IPS-15b (cell line): Measurements from ENCODE around the gene WWP2.
"Not testable (repeated sequence)": the region's sequence is repeated elsewhere in the genome, so short reads cannot be mapped to it uniquely, and the experiment has no call there.

Experiments used
- H3K27me3 ChIP-seq: one replicate; pipeline ENCODE4 v1.6.1; 2013; ENCODE audit warnings: low read length; ENCODE audit not compliant: control insufficient read depth, insufficient read depth
- H3K36me3 ChIP-seq: one replicate; pipeline ENCODE4 v1.6.1; 2013; ENCODE audit warnings: low read length; ENCODE audit not compliant: control insufficient read depth, insufficient read depth
- H3K4me1 ChIP-seq: one replicate; pipeline ENCODE4 v1.6.1; 2013; ENCODE audit warnings: mild to moderate bottlenecking, low read length; ENCODE audit not compliant: control insufficient read depth, insufficient read depth
- H3K4me3 ChIP-seq: one replicate; pipeline ENCODE4 v1.5.1; 2013; ENCODE audit warnings: low read depth, low read length
- H3K9ac ChIP-seq: one replicate; pipeline ENCODE4 v1.6.1; 2013; ENCODE audit warnings: low read depth, mild to moderate bottlenecking, low read length
- H3K9me3 ChIP-seq: one replicate; pipeline ENCODE4 v1.6.1; 2013; ENCODE audit warnings: mild to moderate bottlenecking, low read length; ENCODE audit not compliant: control insufficient read depth, insufficient read depth

WWP2 gene

DNA sequence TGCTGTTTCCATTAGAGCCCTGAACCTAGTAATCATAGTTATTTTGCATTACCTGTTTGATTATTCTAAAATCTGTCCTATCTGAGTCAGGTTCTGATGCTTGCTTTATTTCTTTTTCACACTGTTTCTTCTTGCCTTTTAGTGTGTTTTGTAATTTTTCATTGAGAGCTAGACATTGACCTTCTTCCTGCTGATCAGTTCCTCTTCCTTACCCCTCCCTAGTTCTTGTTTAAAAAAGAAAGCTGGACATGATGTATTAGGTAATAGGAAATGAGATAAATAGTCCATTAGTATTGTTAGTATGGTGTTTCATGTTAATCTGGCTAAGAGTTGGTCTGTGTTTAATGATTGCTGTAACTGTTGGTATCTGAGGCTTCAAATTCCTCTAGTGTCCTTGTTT, 13.4 kb downstream of the WWP2 start:
- Histone ChIP-seq H3K4me1 (peaks cover 5% of the 10 kb centered on the region), H3K9ac (no peak overlapping the region), H3K27me3 (no peaks in the 10 kb centered on the region), H3K9me3 (no peaks in the 10 kb centered on the region), H3K36me3 (no peaks in the 10 kb centered on the region), H3K4me3 (no peak overlapping the region)

DNA sequence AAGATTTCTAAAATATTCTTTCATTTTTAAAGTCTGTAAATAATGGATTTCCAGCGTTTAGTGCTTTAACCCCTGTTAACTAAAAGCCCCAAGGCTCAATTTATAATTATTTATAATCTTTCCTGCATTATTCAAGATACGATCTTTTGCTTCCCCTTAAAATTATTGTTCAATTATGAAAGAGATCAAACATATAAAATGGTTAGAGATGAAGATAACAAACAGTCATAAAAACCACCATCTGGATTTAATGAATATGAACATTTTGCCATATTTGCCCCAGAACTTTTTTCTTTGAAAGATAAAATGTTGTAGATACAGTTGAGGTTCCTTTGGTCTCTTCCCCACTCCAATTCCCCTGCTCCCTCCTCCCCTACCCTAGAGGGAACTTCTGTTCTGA, 17.6 kb downstream of the WWP2 start:
- no peak overlapping the region for H3K9ac ChIP-seq
- H3K4me3 ChIP-seq: no peak overlapping the region
- H3K36me3 ChIP-seq: no peaks in the 10 kb centered on the region

DNA sequence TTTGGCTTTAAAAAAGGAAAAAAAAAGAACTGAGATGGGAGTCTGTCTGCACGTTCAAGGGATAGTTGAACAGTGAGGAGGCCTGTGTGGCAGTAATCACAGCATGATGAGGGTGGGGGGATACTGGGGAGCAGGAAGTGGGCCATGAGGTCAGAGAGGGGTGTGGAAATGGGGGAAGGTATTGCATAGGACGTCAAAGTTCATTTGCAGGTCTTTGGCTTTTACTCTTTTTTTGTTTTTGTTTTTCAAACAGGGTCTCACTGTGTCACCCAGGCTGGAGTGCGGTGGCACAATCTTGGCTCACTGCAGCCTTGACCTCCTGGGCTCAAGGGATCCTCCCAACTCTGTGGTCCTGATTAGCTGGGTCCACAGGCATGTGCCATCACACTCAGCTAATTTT, 19.0 kb downstream of the WWP2 start:
- Histone ChIP-seq H3K36me3 (no peaks in the 10 kb centered on the region), H3K4me1 (no peaks in the 10 kb centered on the region), H3K9ac (no peak overlapping the region), H3K9me3 (no peaks in the 10 kb centered on the region), H3K27me3 (no peaks in the 10 kb centered on the region), H3K4me3 (no peak overlapping the region)

More for the DNA sequence above, 17.6 kb downstream of the WWP2 start:
- Histone ChIP-seq H3K4me1 (no peaks in the 10 kb centered on the region), H3K27me3 (no peaks in the 10 kb centered on the region), H3K9me3 (no peaks in the 10 kb centered on the region)

DNA sequence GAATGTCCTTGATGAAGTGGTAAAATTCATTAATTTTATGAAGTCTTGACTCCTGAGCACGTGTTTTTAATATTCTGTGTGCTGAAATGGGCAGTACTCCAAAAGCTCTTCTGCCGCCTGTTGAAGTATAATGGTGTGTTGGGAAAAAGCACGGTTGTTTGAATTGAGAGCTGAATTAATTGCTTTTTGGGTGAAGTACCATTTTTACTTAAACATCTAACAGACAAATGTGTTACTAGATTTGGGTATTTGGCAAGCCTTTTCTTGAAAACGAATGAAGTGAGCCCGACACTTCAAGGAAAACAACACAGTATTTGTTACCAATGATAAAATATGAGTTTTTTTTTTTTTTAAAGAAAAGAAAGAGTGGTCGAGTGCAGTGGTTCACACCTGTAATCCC, 22.5 kb downstream of the WWP2 start:
- Histone ChIP-seq H3K36me3 (no peaks in the 10 kb centered on the region), H3K4me3 (no peak overlapping the region), H3K27me3 (no peaks in the 10 kb centered on the region), H3K9ac (no peak overlapping the region), H3K9me3 (no peaks in the 10 kb centered on the region), H3K4me1 (no peaks in the 10 kb centered on the region)

DNA sequence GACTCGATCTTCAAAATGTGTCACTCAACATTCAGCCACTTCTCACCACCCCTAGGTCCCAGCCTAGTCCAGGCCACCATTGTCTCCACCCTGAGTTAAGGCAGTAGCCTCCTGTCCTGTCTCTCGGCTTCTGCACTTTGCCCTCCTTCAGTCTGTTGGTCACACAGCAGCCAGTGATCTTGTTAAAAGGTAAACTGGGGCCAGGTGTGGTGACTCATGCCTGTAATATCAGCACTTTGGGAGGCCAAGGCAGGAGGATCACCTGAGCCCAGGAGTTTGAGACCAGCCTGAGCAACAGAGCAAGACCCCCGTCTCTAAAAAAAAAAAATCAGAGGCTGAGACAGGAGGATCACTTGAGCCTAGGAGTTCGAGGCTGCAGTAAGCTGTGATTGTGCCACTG, 25.8 kb downstream of the WWP2 start:
- Histone ChIP-seq H3K9ac (no peak overlapping the region), H3K27me3 (no peaks in the 10 kb centered on the region), H3K36me3 (no peaks in the 10 kb centered on the region), H3K4me3 (no peak overlapping the region), H3K4me1 (no peaks in the 10 kb centered on the region), H3K9me3 (no peaks in the 10 kb centered on the region)

DNA sequence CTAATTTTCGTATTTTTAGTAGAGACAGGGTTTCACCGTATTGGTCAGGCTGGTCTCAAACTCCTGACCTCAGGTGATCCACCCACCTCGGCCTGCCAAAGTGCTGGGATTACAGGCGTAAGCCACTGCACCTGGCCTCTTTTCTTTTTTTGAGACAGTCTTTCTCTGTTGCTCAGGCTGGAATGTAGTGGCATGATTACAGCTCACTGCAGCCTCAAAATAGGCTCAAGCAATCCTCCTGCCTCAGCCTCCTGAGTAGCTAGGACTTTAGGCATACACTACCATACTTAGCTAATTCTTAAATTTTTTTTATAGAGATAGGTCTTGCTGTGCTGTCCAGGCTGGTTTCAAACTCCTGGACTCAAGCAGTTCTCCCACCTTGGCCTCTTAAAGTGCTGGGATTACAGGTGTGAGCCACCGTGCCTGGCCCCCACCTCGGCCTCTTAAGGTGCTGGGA, 29.3 kb downstream of the WWP2 start:
- not testable (repeated sequence) for H3K36me3 ChIP-seq, H3K9ac ChIP-seq, H3K27me3 ChIP-seq, H3K4me1 ChIP-seq, H3K9me3 ChIP-seq, H3K4me3 ChIP-seq

DNA sequence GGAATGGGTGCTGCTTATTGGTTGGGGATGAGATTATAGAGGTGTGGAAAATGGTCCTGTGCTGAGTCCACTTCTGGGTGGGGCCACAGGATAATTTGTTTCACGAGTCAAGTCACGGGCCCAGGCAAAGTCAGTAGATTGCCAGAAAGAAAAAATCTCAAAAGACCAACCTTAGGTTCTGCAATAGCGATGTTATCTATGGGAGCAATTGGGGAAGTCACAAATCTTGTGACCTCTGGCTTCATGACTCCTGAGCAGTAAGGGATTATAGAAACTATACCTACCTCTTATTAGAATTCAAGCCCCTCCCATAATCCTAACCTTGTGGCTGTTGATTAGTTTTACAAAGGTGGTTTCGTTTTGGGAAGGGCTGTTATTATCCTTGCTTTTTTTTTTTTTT, 31.4 kb downstream of the WWP2 start:
- Histone ChIP-seq H3K4me1 (no peaks in the 10 kb centered on the region), H3K9ac (no peak overlapping the region), H3K27me3 (no peaks in the 10 kb centered on the region), H3K9me3 (no peaks in the 10 kb centered on the region), H3K36me3 (no peaks in the 10 kb centered on the region), H3K4me3 (no peak overlapping the region)

DNA sequence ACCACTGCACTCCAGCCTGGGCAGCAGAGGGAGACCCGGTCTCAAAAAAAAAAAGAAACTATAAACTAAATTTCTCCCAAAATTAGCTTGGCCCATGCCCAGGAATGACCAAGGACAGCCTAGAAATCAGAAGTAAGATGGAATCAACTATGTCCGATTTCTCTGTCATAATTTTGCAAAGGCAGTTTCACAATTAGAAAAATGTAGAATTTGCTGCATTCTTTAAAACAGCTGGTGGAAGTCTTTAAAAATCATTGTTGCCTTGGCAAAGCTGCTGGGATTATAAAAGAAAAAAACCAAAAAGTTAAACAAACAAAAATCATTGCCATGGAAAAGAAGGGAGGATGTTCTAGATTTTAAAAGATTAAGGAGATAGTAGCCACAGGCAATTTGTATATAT, 32.4 kb downstream of the WWP2 start:
- Histone ChIP-seq H3K9me3 (no peaks in the 10 kb centered on the region), H3K4me3 (no peak overlapping the region), H3K4me1 (no peaks in the 10 kb centered on the region), H3K27me3 (no peaks in the 10 kb centered on the region), H3K36me3 (no peaks in the 10 kb centered on the region), H3K9ac (no peak overlapping the region)

DNA sequence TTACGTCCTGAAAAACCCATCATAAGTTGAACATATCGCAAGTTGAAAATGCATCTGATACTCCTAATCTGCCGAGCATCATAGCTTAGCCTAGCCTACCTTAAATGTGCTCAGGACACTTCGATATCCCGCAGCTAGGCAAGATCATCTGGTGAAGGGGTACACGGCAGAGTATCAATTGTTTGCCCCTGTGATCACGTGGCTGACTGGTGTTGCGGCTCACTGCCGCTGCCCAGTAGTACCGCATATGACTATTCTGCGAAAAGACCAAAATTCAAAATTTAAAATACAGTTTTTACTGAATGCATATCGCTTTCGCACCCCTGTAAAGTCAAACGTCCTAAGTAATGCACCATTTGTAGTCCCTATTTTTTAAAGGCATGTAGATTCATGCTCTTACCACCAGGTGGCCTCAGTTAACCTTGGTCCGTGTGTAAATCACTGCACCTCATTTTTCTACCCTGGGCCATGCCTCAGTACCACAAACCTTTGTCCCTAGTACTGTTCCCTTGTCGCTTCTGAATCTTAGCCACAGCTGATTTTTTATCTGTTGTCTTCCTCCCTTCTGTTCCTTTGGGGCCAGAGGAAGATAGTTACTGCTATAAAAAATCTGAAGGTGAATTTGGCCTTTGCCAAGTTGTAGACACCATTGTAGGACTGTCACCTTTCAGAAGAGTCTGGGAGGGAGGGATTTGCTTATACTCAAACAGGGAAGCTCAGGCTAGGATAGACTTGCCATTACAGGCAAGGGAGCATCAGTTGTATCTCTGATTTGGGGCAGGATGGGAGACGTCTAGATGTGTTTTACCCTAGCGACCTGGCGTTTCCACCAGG, 34.4 kb downstream of the WWP2 start:
- Histone ChIP-seq H3K4me3 (peak overlapping the region; percentile 2), H3K9ac (no peak overlapping the region), H3K36me3 (no peaks in the 10 kb centered on the region), H3K9me3 (no peaks in the 10 kb centered on the region), H3K4me1 (no peaks in the 10 kb centered on the region), H3K27me3 (no peaks in the 10 kb centered on the region)

DNA sequence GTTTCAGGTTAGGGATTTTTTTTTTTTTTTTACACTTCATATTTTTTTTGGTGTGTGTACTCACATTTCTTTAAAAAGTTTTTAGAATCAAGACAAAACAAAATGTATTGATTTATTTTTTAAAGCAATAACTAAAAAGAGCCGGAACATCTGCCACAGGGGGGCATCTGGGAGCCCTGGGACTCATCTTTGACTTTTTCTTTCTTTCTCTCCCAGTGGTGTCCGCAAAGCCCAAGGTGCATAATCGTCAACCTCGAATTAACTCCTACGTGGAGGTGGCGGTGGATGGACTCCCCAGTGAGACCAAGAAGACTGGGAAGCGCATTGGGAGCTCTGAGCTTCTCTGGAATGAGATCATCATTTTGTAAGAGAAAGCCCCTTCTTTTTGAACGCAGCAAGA, 36.3 kb downstream of the WWP2 start:
- Histone ChIP-seq H3K36me3 (no peaks in the 10 kb centered on the region), H3K4me3 (no peak overlapping the region), H3K9me3 (no peaks in the 10 kb centered on the region), H3K9ac (no peak overlapping the region), H3K27me3 (no peaks in the 10 kb centered on the region), H3K4me1 (no peaks in the 10 kb centered on the region)

DNA sequence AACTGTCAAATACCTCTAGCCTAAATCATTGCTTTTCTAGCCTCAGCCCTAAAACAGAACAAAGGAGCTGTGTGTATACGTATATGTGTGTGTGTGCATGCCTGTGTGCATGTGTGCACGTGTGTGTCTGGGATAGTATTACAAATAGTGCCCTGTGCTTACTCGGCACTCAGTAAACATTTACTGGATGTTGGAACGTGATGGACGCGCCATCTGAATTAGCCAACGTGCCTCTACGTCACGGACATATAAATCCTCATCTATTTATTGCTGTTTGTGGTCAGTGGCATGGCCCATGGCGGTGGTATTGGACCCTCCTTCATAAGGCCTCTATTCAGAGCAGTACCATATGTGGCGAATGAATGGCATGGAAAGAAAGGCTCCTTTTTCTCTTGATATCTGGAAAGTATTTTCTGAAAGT, 37.5 kb downstream of the WWP2 start:
- Histone ChIP-seq H3K4me3 (no peak overlapping the region), H3K36me3 (no peaks in the 10 kb centered on the region), H3K9me3 (no peaks in the 10 kb centered on the region), H3K4me1 (no peaks in the 10 kb centered on the region), H3K27me3 (no peaks in the 10 kb centered on the region), H3K9ac (no peak overlapping the region)

DNA sequence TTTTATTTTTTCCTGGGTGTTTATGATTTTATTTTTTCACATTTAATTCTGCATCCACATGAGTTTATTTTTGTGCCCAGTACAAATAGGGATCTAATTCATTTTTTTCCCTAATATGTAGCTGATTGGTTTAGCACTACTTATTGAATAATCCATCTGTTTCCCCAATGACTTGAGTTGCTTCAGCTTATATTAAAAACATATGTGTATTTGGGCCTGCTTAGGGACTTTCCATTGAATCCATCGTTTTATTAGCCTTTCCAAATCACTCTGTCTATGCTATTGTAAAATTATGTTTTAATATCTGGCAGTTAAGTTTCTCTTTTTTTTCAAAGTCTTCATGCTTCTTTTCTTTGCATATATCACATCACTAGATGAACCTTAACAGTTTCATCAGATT, 42.2 kb downstream of the WWP2 start:
- no peaks in the 10 kb centered on the region for H3K27me3 ChIP-seq
- no peaks in the 10 kb centered on the region for H3K4me1 ChIP-seq
- H3K9ac ChIP-seq: no peak overlapping the region
- H3K9me3 ChIP-seq: no peaks in the 10 kb centered on the region
- H3K36me3 ChIP-seq: no peaks in the 10 kb centered on the region
- no peak overlapping the region for H3K4me3 ChIP-seq
